ENCODE results near the gene OTOGL.

OTOGL gene

DNA sequence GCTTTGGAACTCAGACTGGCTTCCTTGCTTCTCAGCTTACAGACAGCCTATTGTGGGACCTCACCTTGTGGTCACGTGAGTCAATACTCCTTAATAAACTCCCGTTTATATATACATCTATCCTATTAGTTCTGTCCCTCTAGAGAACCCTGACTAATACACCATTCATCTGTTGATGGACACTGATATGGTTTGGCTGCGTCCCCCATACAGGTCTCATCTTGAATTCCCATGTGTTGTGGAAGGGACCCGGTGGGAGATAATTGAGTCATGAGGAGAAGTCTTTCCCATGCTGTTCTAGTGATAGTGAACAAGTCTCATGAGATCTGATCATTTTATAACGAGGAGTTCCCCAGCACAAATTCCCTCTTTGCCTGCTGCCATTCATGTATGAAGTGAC, 57.0 kb downstream of the OTOGL start:
- no peak overlapping the region for H3K27ac Mint-ChIP-seq
- TF ChIP-seq, protein P1, sequence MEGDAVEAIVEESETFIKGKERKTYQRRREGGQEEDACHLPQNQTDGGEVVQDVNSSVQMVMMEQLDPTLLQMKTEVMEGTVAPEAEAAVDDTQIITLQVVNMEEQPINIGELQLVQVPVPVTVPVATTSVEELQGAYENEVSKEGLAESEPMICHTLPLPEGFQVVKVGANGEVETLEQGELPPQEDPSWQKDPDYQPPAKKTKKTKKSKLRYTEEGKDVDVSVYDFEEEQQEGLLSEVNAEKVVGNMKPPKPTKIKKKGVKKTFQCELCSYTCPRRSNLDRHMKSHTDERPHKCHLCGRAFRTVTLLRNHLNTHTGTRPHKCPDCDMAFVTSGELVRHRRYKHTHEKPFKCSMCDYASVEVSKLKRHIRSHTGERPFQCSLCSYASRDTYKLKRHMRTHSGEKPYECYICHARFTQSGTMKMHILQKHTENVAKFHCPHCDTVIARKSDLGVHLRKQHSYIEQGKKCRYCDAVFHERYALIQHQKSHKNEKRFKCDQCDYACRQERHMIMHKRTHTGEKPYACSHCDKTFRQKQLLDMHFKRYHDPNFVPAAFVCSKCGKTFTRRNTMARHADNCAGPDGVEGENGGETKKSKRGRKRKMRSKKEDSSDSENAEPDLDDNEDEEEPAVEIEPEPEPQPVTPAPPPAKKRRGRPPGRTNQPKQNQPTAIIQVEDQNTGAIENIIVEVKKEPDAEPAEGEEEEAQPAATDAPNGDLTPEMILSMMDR (IDR thresholded peaks at IDR 0.05; ENCODE audit: unreplicated experiment in 3 of 3): no peak
- H3K27me3 Mint-ChIP-seq (ENCODE audit: low read depth): no peaks in the 10 kb centered on the region
- no peaks in the 10 kb centered on the region for H3K4me1 Mint-ChIP-seq
- no peaks in the 10 kb centered on the region for H3K36me3 Mint-ChIP-seq (ENCODE audit: low read depth)
- H3K9me3 Mint-ChIP-seq: peaks cover 10% of the 10 kb centered on the region
- no peak overlapping the region for H3K4me3 Mint-ChIP-seq

DNA sequence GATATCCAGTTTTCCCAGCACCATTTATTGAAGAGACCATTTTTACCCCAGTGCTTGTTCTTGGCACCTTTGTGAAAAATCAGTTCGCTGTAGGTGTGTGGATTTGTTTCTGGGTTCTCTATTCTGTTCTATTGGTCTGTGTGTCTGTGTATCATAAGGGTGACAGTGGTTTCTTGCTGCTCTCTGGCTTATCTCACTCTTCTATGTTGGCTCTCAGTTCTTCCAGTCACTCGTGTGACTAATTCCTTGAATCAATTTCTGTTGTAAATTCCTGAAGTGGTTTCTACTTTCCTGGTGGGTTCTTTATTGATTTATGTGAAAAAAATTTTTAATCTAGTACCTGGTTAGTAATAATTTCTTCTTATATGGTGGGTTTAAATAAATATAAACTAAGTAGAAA, 58.3 kb downstream of the OTOGL start:
- TF ChIP-seq, protein P1 (IDR thresholded peaks at IDR 0.05; ENCODE audit: unreplicated experiment in 3 of 3): no peak
- Mint-ChIP-seq H3K27ac (no peak overlapping the region), H3K9me3 (peaks cover 10% of the 10 kb centered on the region), H3K4me1 (no peaks in the 10 kb centered on the region), H3K4me3 (no peak overlapping the region), H3K27me3 (ENCODE audit: low read depth) (no peaks in the 10 kb centered on the region), H3K36me3 (ENCODE audit: low read depth) (no peaks in the 10 kb centered on the region)

DNA sequence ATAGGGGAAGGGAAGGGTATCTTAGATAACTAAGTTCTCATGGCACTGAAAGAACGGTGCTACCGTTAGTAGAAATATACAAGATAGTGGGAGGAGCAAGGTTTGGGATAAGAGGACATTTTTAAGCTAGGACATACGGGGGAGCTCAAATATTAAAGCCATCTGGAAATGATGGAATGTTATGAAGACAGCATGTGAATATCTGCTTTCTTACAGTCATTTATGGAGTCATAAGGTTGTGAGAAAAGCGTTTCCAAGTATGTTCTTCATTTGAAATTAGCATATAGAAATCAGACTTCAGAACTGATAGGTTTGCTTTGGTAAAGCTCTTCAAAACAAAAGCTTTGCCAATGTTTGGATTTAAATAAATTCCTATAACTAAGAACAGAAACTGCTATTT, 62.3 kb downstream of the OTOGL start:
- Mint-ChIP-seq H3K4me1 (peaks cover 18% of the 10 kb centered on the region), H3K36me3 (ENCODE audit: low read depth) (no peaks in the 10 kb centered on the region), H3K4me3 (no peak overlapping the region), H3K27ac (peak overlapping the region in 1 of 3 experiments; percentile 0), H3K9me3 (peaks cover 10% of the 10 kb centered on the region), H3K27me3 (ENCODE audit: low read depth) (no peaks in the 10 kb centered on the region)
- TF ChIP-seq, protein P1 (IDR thresholded peaks at IDR 0.05; ENCODE audit: unreplicated experiment in 3 of 3): no peak

DNA sequence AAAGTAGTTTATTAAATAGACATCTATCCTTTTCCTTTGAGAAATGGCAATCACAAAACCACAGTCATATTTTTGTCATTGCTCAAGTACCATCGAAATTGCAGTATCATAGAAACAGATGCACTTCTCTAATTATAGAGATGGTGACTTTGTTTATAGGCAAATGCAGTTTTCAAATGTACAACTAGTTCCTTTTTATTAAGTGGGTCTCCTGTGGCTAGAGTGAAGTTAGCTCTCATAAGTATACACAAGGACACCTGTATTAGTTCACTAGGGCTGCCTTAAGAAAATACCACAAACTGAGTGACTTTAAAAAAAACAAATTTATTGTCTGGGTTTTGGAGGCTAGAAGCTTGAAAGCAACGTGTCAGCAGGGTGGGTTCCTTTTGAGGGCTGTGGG, 62.8 kb downstream of the OTOGL start:
- TF ChIP-seq, protein P1 (IDR thresholded peaks at IDR 0.05; ENCODE audit: unreplicated experiment in 3 of 3): no peak
- no peaks in the 10 kb centered on the region for H3K36me3 Mint-ChIP-seq (ENCODE audit: low read depth)

DNA sequence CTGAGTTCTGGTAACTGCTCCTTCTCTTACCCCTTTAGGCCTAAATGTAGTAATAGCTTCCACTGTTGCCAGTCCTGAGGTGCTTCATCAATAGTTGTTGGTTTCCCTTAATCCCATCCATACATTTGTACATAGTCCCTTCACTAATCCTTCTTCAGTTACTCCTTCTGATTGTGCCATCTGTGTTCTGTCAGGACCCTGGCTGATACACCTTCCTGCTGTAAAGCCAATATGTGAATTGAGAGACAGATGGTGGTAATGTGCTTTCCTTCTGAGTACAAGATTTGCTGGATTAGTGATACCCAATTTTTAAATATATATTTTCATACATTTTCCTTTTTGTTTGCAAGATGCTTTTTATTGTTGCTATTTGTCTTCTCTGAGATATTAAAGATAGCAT, 66.4 kb downstream of the OTOGL start:
- peak overlapping the region in 2 of 3 experiments; percentile 86 to 87 for H3K27ac Mint-ChIP-seq

More for the DNA sequence above, 62.8 kb downstream of the OTOGL start:
- no peaks in the 10 kb centered on the region for H3K27me3 Mint-ChIP-seq (ENCODE audit: low read depth)
- no peak overlapping the region for H3K4me3 Mint-ChIP-seq
- peak overlapping the region in 1 of 3 experiments; percentile 0 for H3K27ac Mint-ChIP-seq
- peaks cover 7% of the 10 kb centered on the region for H3K9me3 Mint-ChIP-seq
- peaks cover 23% of the 10 kb centered on the region for H3K4me1 Mint-ChIP-seq

DNA sequence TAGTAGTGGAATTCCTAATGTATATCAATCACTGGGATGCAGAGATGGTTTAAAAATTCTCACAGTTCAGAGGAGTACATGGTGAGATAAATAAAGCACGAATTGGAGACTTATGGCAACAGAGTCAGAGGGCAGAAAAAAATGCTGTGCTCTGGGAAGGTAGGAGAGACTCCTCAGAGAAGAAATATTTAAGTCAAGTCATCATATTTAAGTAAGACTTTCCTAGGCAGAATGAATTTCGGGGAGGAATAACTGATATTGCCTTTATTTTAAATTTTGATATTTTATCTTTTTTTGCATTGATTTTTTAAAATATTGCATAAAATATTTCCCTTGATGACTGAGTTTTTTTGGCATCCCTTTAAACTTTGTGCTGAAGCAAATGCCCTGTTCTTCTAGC, 67.4 kb downstream of the OTOGL start:
- Mint-ChIP-seq H3K27ac (peak overlapping the region in 2 of 3 experiments; percentile 87 to 89), H3K4me3 (no peak overlapping the region), H3K4me1 (peaks cover 23% of the 10 kb centered on the region), H3K36me3 (ENCODE audit: low read depth) (no peaks in the 10 kb centered on the region), H3K27me3 (ENCODE audit: low read depth) (no peaks in the 10 kb centered on the region), H3K9me3 (peaks cover 3% of the 10 kb centered on the region)
- TF ChIP-seq, protein P1 (IDR thresholded peaks at IDR 0.05; ENCODE audit: unreplicated experiment in 3 of 3): no peak

More for the DNA sequence above, 66.4 kb downstream of the OTOGL start:
- Mint-ChIP-seq H3K27me3 (ENCODE audit: low read depth) (no peaks in the 10 kb centered on the region), H3K9me3 (peaks cover 4% of the 10 kb centered on the region), H3K36me3 (ENCODE audit: low read depth) (no peaks in the 10 kb centered on the region), H3K4me3 (no peak overlapping the region), H3K4me1 (peaks cover 23% of the 10 kb centered on the region)
- TF ChIP-seq, protein P1 (IDR thresholded peaks at IDR 0.05; ENCODE audit: unreplicated experiment in 3 of 3): no peak

Measured in nephron (organoid).